ENCODE measurements around the gene SOX6. TPM values are rescaled to one million over a fixed set of nuclear protein-coding genes. Genes with fewer than 3 reads are reported as not detected.

SOX6 gene
- total and polyA plus RNA-seq, 2 experiments from 2014 or later: 0.03 to 0.66 TPM

DNA sequence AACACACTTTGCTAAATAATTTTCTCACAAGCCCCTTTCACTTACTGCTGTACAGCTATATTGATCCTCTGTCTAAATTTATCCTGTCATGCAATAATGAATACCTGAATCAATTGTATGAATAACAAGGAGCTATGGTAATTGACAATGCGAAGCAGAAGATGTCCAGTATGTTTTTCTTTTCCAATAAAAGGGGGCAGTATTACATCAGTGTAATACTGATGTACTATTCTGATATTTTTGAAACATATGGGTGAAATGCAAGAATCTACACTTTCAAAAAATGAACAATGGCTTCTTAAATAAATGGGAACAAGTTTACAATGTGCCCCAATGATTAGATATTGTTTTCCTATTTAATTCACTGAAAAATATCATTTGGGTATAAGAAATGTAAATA lies 315.1 kb downstream of the SOX6 start:
- no peaks in the 10 kb centered on the region for H4K20me1 ChIP-seq (replicated peaks; ENCODE audit: insufficient read depth)
- Mint-ChIP-seq H3K27ac (no peak overlapping the region), H3K9me3 (no peaks in the 10 kb centered on the region), H3K27me3 (ENCODE audit: insufficient read depth, low read depth, poor library complexity) (no peaks in the 10 kb centered on the region), H3K36me3 (ENCODE audit: low read depth) (no peaks in the 10 kb centered on the region), H3K4me1 (peaks cover 7% of the 10 kb centered on the region; the same call in 2 of the 3 replicates), H3K4me3 (no peak overlapping the region)
- no peak overlapping the region for H3K4me3 ChIP-seq
- DNase-seq (ENCODE audit: low spot score) (no peak), ATAC-seq (no peak)
- H3K27ac ChIP-seq (ENCODE audit: low read depth): no peak overlapping the region
- H3F3A ChIP-seq (replicated peaks; ENCODE audit: low read depth): no peaks in the 10 kb centered on the region
- no peaks in the 10 kb centered on the region for H3K36me3 ChIP-seq (ENCODE audit: insufficient read depth)
- no peaks in the 10 kb centered on the region for H3K9me2 ChIP-seq (ENCODE audit: insufficient read depth)
- no peak overlapping the region for H2AFZ ChIP-seq
- no peaks in the 10 kb centered on the region for H3K79me2 ChIP-seq (replicated peaks; ENCODE audit: insufficient read depth)
- peaks cover 1% of the 10 kb centered on the region; the same call in 1 of the 2 replicates for H3K4me1 ChIP-seq (ENCODE audit: insufficient read depth)
- TF ChIP-seq ZNF114 (CRISPR knock-in tag; IDR thresholded peaks at IDR 0.05) (no peak), EZH2 (IDR thresholded peaks at IDR 0.05; ENCODE audit: low read depth, unreplicated experiment) (no peak)
- no peak overlapping the region for H3K4me2 ChIP-seq
- H3K27me3 ChIP-seq (ENCODE audit: insufficient read depth): no peaks in the 10 kb centered on the region

DNA sequence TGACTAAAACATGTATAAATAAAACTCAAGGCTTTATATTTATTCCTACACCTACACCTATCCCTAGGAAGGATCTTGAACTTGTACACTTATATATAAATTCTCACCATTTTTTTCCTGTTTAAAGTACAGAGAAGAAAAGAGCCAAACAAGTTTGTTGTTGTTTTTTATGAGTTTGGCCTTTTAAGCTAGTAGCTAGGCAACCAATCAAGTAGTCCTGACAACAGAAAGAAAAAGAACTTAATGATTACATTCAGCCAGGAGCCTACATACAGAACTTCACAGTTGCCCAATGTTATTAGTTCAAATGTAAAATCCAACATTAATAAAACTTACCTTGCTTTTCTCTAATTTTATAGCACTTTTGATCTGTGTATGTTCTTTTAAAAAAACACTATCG lies 316.2 kb downstream of the SOX6 start:
- ATAC-seq (no peak), DNase-seq (ENCODE audit: low spot score) (no peak)
- no peaks in the 10 kb centered on the region for H3K4me1 Mint-ChIP-seq
- Histone ChIP-seq H3K4me3 (no peak overlapping the region), H3K9me2 (ENCODE audit: insufficient read depth) (no peaks in the 10 kb centered on the region), H3K79me2 (replicated peaks; ENCODE audit: insufficient read depth) (no peaks in the 10 kb centered on the region), H3K4me1 (ENCODE audit: insufficient read depth) (no peaks in the 10 kb centered on the region), H3F3A (replicated peaks; ENCODE audit: low read depth) (no peaks in the 10 kb centered on the region), H4K20me1 (replicated peaks; ENCODE audit: insufficient read depth) (no peaks in the 10 kb centered on the region), H3K27me3 (ENCODE audit: insufficient read depth) (no peaks in the 10 kb centered on the region), H3K36me3 (ENCODE audit: insufficient read depth) (no peaks in the 10 kb centered on the region), H3K27ac (ENCODE audit: low read depth) (no peak overlapping the region), H2AFZ (no peak overlapping the region), H3K4me2 (no peak overlapping the region)
- H3K9me3 Mint-ChIP-seq: no peaks in the 10 kb centered on the region
- H3K36me3 Mint-ChIP-seq (ENCODE audit: low read depth): no peaks in the 10 kb centered on the region
- no peak overlapping the region for H3K4me3 Mint-ChIP-seq
- H3K27ac Mint-ChIP-seq: no peak overlapping the region
- no peaks in the 10 kb centered on the region for H3K27me3 Mint-ChIP-seq (ENCODE audit: insufficient read depth, low read depth, poor library complexity)
- TF ChIP-seq EZH2 (IDR thresholded peaks at IDR 0.05; ENCODE audit: low read depth, unreplicated experiment) (no peak), REST (IDR thresholded peaks at IDR 0.05; ENCODE audit: unreplicated experiment) (no peak), STAT1 (IDR thresholded peaks at IDR 0.05; ENCODE audit: unreplicated experiment) (no peak), ZNF331 (CRISPR knock-in tag; IDR thresholded peaks at IDR 0.05; ENCODE audit: low read depth) (no peak), CREB1 (CRISPR knock-in tag; IDR thresholded peaks at IDR 0.05; ENCODE audit: low read depth) (no peak), NANOG (IDR thresholded peaks at IDR 0.05; ENCODE audit: borderline replicate concordance) (no peak), ZNF114 (CRISPR knock-in tag; IDR thresholded peaks at IDR 0.05) (no peak)
- TF ChIP-seq, protein P1, sequence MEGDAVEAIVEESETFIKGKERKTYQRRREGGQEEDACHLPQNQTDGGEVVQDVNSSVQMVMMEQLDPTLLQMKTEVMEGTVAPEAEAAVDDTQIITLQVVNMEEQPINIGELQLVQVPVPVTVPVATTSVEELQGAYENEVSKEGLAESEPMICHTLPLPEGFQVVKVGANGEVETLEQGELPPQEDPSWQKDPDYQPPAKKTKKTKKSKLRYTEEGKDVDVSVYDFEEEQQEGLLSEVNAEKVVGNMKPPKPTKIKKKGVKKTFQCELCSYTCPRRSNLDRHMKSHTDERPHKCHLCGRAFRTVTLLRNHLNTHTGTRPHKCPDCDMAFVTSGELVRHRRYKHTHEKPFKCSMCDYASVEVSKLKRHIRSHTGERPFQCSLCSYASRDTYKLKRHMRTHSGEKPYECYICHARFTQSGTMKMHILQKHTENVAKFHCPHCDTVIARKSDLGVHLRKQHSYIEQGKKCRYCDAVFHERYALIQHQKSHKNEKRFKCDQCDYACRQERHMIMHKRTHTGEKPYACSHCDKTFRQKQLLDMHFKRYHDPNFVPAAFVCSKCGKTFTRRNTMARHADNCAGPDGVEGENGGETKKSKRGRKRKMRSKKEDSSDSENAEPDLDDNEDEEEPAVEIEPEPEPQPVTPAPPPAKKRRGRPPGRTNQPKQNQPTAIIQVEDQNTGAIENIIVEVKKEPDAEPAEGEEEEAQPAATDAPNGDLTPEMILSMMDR (conservative IDR thresholded peaks at IDR 0.05; ENCODE audit: low read depth in 2 of 2): no peak
- TF ChIP-seq, protein P2, sequence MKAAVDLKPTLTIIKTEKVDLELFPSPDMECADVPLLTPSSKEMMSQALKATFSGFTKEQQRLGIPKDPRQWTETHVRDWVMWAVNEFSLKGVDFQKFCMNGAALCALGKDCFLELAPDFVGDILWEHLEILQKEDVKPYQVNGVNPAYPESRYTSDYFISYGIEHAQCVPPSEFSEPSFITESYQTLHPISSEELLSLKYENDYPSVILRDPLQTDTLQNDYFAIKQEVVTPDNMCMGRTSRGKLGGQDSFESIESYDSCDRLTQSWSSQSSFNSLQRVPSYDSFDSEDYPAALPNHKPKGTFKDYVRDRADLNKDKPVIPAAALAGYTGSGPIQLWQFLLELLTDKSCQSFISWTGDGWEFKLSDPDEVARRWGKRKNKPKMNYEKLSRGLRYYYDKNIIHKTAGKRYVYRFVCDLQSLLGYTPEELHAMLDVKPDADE (IDR thresholded peaks at IDR 0.05): no peak

Data from GM23338 (cell line).